Measurements from ENCODE around the gene SIRPA.

SIRPA gene

GRCh38 chr20:1870792-1871550 is 24.2 kb upstream of the SIRPA start:
- no peak for DNase-seq

- DNase-seq, result no peak
These were observed 23.3 kb upstream of the SIRPA start for GRCh38 chr20:1871807-1872458.

GRCh38 chr20:1872459-1873097 is 22.6 kb upstream of the SIRPA start:
- DNase-seq, result no peak

- DNase-seq, result no peak
These were observed 20.6 kb upstream of the SIRPA start for GRCh38 chr20:1874450-1875182.

GRCh38 chr20:1875183-1875554 is 20.0 kb upstream of the SIRPA start:
- DNase-seq, result no peak

- DNase-seq, result no peak
These were observed 19.4 kb upstream of the SIRPA start for GRCh38 chr20:1875762-1876161.

GRCh38 chr20:1876217-1876921 is 18.8 kb upstream of the SIRPA start:
- DNase-seq, result no peak

GRCh38 chr20:1876975-1877608 is 18.1 kb upstream of the SIRPA start:
- no peak for DNase-seq

GRCh38 chr20:1877609-1878200 is 17.5 kb upstream of the SIRPA start:
- DNase-seq, result no peak

- DNase-seq, result no peak
These were observed 15.8 kb upstream of the SIRPA start for GRCh38 chr20:1879369-1879768.

- no peak for DNase-seq
These were observed 15.3 kb upstream of the SIRPA start for GRCh38 chr20:1879934-1880333.

GRCh38 chr20:1880529-1881239 is 14.5 kb upstream of the SIRPA start:
- no peak for DNase-seq

GRCh38 chr20:1881240-1881835 is 13.9 kb upstream of the SIRPA start:
- no peak for DNase-seq

GRCh38 chr20:1882026-1882425 is 13.2 kb upstream of the SIRPA start:
- no peak for DNase-seq

- DNase-seq, result no peak
These were observed 11.2 kb upstream of the SIRPA start for GRCh38 chr20:1883986-1884385.

GRCh38 chr20:1885254-1885653 is 10.0 kb upstream of the SIRPA start:
- DNase-seq, result no peak

GRCh38 chr20:1885940-1886693 is 9.1 kb upstream of the SIRPA start:
- DNase-seq, result no peak

GRCh38 chr20:1887321-1887720 is 7.9 kb upstream of the SIRPA start:
- no peak for DNase-seq

- DNase-seq, result no peak
These were observed 7.5 kb upstream of the SIRPA start for GRCh38 chr20:1887756-1888155.

All from NCI-H1092 (cell line).